K562 (cell line): ENCODE results near the gene CELF4.

Source experiments
- CEBPZ ChIP-seq: fragments of 150-350 bp; IDR thresholded peaks from 2 replicates; pipeline ENCODE4 v1.6.1; 2014; ENCODE audit warnings: low read depth, mild to moderate bottlenecking, low read length, borderline replicate concordance
- CTCF ChIP-seq, 3 experiments: IDR thresholded peaks in 2 of 3; conservative IDR thresholded peaks in 1 of 3; 2 replicates each; pipeline ENCODE4 v1.5.1; 2011 to 2012; ENCODE audit warnings: low read length in 3 of 3, mild to moderate bottlenecking in 3 of 3, control low read depth in 2 of 3, improper control_type of control experiment in 1 of 3, inconsistent platforms in 1 of 3, low read depth in 1 of 3, mixed read lengths in 1 of 3, moderate library complexity in 1 of 3; ENCODE audit not compliant: insufficient read depth in 2 of 3
- MCM5 ChIP-seq: fragments of 450-650 bp; IDR thresholded peaks from 2 replicates; pipeline ENCODE4 v1.6.1; 2016; ENCODE audit warnings: low read depth
- MXI1 ChIP-seq: IDR thresholded peaks from 2 replicates; pipeline ENCODE4 v1.6.1; 2011; ENCODE audit warnings: low read depth, mild to moderate bottlenecking, improper control_type of control experiment, low read length
- NFRKB ChIP-seq: fragments of 450-650 bp; IDR thresholded peaks from 2 replicates; pipeline ENCODE4 v1.6.1; 2016; ENCODE audit warnings: low read depth
- NR1H2 ChIP-seq: sonication (generic); formaldehyde crosslinking; IDR thresholded peaks from 2 replicates; pipeline ENCODE4 v1.4.0; 2020; ENCODE audit warnings: mild to moderate bottlenecking, missing genetic modification reagents
- NR2C2 ChIP-seq, 2 experiments: fragments of 200-800 bp in 1 of 2; sonication (Bioruptor generic) in 1 of 2; sonication (generic) in 1 of 2; formaldehyde crosslinking in 1 of 2; IDR thresholded peaks; 2 replicates each; pipeline versions ENCODE4 v1.6.1 to v1.8.0; 2016 to 2022; ENCODE audit warnings: mild to moderate bottlenecking in 1 of 2, missing compliant biosample characterization in 1 of 2, missing genetic modification characterization in 1 of 2, missing genetic modification reagents in 1 of 2
- POLR2A ChIP-seq: fragments of 450-650 bp; conservative IDR thresholded peaks from 2 replicates; pipeline ENCODE4 v1.6.1; 2016
- POLR2AphosphoS2 ChIP-seq: IDR thresholded peaks from 2 replicates; pipeline ENCODE4 v1.6.1; 2012; ENCODE audit warnings: low read length, improper control_type of control experiment
- POLR3A ChIP-seq: IDR thresholded peaks from 2 replicates; pipeline ENCODE4 v1.6.1; 2011; ENCODE audit warnings: borderline replicate concordance, mild to moderate bottlenecking, moderate library complexity; ENCODE audit not compliant: insufficient read length, insufficient read depth; ENCODE audit errors: extremely low read depth
- RCOR1 ChIP-seq, 2 experiments: IDR thresholded peaks; 2 replicates each; pipeline ENCODE4 v1.6.1; 2012; ENCODE audit warnings: low read depth in 2 of 2, low read length in 2 of 2, borderline replicate concordance in 1 of 2, improper control_type of control experiment in 1 of 2
- XRCC4 ChIP-seq: IDR thresholded peaks from one replicate; pipeline ENCODE4 v1.6.1; 2011; ENCODE audit not compliant: insufficient read depth, insufficient read length; ENCODE audit errors: extremely low read depth
- ZKSCAN8 ChIP-seq: fragments of 200-800 bp; sonication (Bioruptor generic); IDR thresholded peaks from 2 replicates; pipeline ENCODE4 v1.6.1; 2016; ENCODE audit warnings: missing genetic modification characterization, missing compliant biosample characterization
- ZNF644 ChIP-seq: fragments of 200-800 bp; sonication (Bioruptor generic); IDR thresholded peaks from 2 replicates; pipeline ENCODE4 v1.6.1; 2016; ENCODE audit warnings: low read depth, missing genetic modification characterization, missing compliant biosample characterization

GRCh38 chr18:37551249-37551648 lies 14.3 kb downstream of the CELF4 start:
- no peak for TF ChIP-seq NFRKB
- TF ChIP-seq CTCF (IDR thresholded peaks at IDR 0.05 in 2 of 3, conservative IDR thresholded peaks at IDR 0.05 in 1 of 3; ENCODE audit: insufficient read depth in 2 of 3, low read depth in 1 of 3, low read length in 3 of 3): no peak
- TF ChIP-seq RCOR1 (IDR thresholded peaks at IDR 0.05; ENCODE audit: borderline replicate concordance in 1 of 2, low read depth in 2 of 2, low read length in 2 of 2): no peak
- TF ChIP-seq NR2C2 (CRISPR knock-in tag; IDR thresholded peaks at IDR 0.05): no peak
- no peak for TF ChIP-seq NR2C2 (tag; IDR thresholded peaks at IDR 0.05)
- TF ChIP-seq POLR2A: no peak
- no peak for TF ChIP-seq ZKSCAN8 (CRISPR knock-in tag)
- no peak for TF ChIP-seq CEBPZ
- TF ChIP-seq POLR2AphosphoS2: no peak
- no peak for TF ChIP-seq POLR3A
- TF ChIP-seq XRCC4: no peak
- no peak for TF ChIP-seq MXI1
- TF ChIP-seq NR1H2 (CRISPR knock-in tag): no peak
- no peak for TF ChIP-seq ZNF644 (tag)
- TF ChIP-seq MCM5: no peak
